H1 (cell line): ENCODE results near the gene NDUFA12.

Experiments used
- BCL11A ChIP-seq, 2 experiments: IDR thresholded peaks; one replicate each; pipeline ENCODE4 v1.6.1; 2011; ENCODE audit warnings: low read depth in 2 of 2, low read length in 2 of 2, mild to moderate bottlenecking in 2 of 2
- CHD1 ChIP-seq: IDR thresholded peaks from 2 replicates; pipeline ENCODE4 v1.6.1; 2012; ENCODE audit warnings: low read depth, low read length, improper control_type of control experiment
- CHD2 ChIP-seq: IDR thresholded peaks from 2 replicates; pipeline ENCODE4 v1.6.1; 2012; ENCODE audit warnings: low read length, improper control_type of control experiment
- CREB1 ChIP-seq: IDR thresholded peaks from 2 replicates; pipeline ENCODE4 v1.6.1; 2012; ENCODE audit warnings: inconsistent platforms
- EP300 ChIP-seq, 2 experiments: IDR thresholded peaks; 1 replicate in 1 of 2; 2 replicates in 1 of 2; pipeline ENCODE4 v1.6.1; 2011 to 2012; ENCODE audit warnings: low read depth in 2 of 2, low read length in 2 of 2, mild to moderate bottlenecking in 2 of 2, borderline replicate concordance in 1 of 2, inconsistent platforms in 1 of 2, moderate library complexity in 1 of 2
- EZH2 ChIP-seq: fragments of 200-600 bp; sonication (generic); IDR thresholded peaks from 2 replicates; pipeline ENCODE4 v1.7.1; 2012; ENCODE audit warnings: low read depth, mild to moderate bottlenecking, moderate library complexity, low read length, inconsistent platforms; ENCODE audit not compliant: severe bottlenecking
- FOSL1 ChIP-seq: IDR thresholded peaks from 2 replicates; pipeline ENCODE4 v1.6.1; 2011; ENCODE audit warnings: mild to moderate bottlenecking, low read depth, low read length, moderate library complexity; ENCODE audit not compliant: insufficient read depth
- HDAC2 ChIP-seq, 2 experiments: fragments of 300-600 bp in 1 of 2; sonication (generic) in 1 of 2; IDR thresholded peaks; 2 replicates each; pipeline ENCODE4 v1.6.1; 2011 to 2012; ENCODE audit warnings: low read depth in 2 of 2, low read length in 2 of 2, mild to moderate bottlenecking in 2 of 2, moderate library complexity in 2 of 2, borderline replicate concordance in 1 of 2, inconsistent platforms in 1 of 2
- NANOG ChIP-seq: IDR thresholded peaks from 2 replicates; pipeline ENCODE4 v1.6.1; 2011; ENCODE audit warnings: low read length, low read depth, mild to moderate bottlenecking, inconsistent platforms; ENCODE audit not compliant: insufficient read depth, poor library complexity, severe bottlenecking
- POLR2A ChIP-seq, 2 experiments: IDR thresholded peaks; 1 replicate in 1 of 2; 2 replicates in 1 of 2; pipeline ENCODE4 v1.6.1; 2011; ENCODE audit warnings: low read depth in 2 of 2, low read length in 2 of 2, mild to moderate bottlenecking in 2 of 2; ENCODE audit errors: control extremely low read depth in 1 of 2
- POLR2AphosphoS5 ChIP-seq: IDR thresholded peaks from 2 replicates; pipeline ENCODE4 v1.6.1; 2011; ENCODE audit warnings: low read depth, low read length
- RAD21 ChIP-seq, 2 experiments: IDR thresholded peaks in 1 of 2; conservative IDR thresholded peaks in 1 of 2; 2 replicates each; pipeline ENCODE4 v1.6.1; 2011; ENCODE audit warnings: low read depth in 2 of 2, low read length in 2 of 2, improper control_type of control experiment in 1 of 2, inconsistent platforms in 1 of 2, mild to moderate bottlenecking in 1 of 2, moderate library complexity in 1 of 2
- SIN3A ChIP-seq, 2 experiments: IDR thresholded peaks in 1 of 2; conservative IDR thresholded peaks in 1 of 2; 2 replicates each; pipeline ENCODE4 v1.6.1; 2011 to 2012; ENCODE audit warnings: low read length in 2 of 2, improper control_type of control experiment in 1 of 2, low read depth in 1 of 2, mild to moderate bottlenecking in 1 of 2
- TF ChIP-seq, protein P1 (sequence below), 3 experiments: IDR thresholded peaks; 1 replicate in 2 of 3; 2 replicates in 1 of 3; pipeline versions ENCODE4 v1.5.1 to v1.6.1; 2011; ENCODE audit warnings: low read length in 3 of 3, mild to moderate bottlenecking in 3 of 3, inconsistent platforms in 2 of 3, low read depth in 1 of 3, moderate library complexity in 1 of 3; ENCODE audit not compliant: insufficient read depth in 1 of 3; ENCODE audit errors: control extremely low read depth in 1 of 3

- TF ChIP-seq BCL11A (IDR thresholded peaks at IDR 0.05; ENCODE audit: low read depth in 2 of 2, low read length in 2 of 2) (no peak), CHD2 (no peak), POLR2AphosphoS5 (no peak), FOSL1 (no peak), POLR2A (IDR thresholded peaks at IDR 0.05; ENCODE audit: control extremely low read depth in 1 of 2, low read depth in 2 of 2, low read length in 2 of 2) (no peak), NANOG (no peak), SIN3A (conservative IDR thresholded peaks at IDR 0.05 in 1 of 2, IDR thresholded peaks at IDR 0.05 in 1 of 2; ENCODE audit: low read depth in 1 of 2, low read length in 2 of 2) (no peak), EZH2 (no peak), CREB1 (no peak), EP300 (IDR thresholded peaks at IDR 0.05; ENCODE audit: borderline replicate concordance in 1 of 2, low read depth in 2 of 2, low read length in 2 of 2) (no peak), HDAC2 (IDR thresholded peaks at IDR 0.05; ENCODE audit: borderline replicate concordance in 1 of 2, low read depth in 2 of 2, low read length in 2 of 2) (no peak), CHD1 (no peak), RAD21 (IDR thresholded peaks at IDR 0.05 in 1 of 2, conservative IDR thresholded peaks at IDR 0.05 in 1 of 2; ENCODE audit: low read depth in 2 of 2, low read length in 2 of 2) (no peak)
- TF ChIP-seq, protein P1, sequence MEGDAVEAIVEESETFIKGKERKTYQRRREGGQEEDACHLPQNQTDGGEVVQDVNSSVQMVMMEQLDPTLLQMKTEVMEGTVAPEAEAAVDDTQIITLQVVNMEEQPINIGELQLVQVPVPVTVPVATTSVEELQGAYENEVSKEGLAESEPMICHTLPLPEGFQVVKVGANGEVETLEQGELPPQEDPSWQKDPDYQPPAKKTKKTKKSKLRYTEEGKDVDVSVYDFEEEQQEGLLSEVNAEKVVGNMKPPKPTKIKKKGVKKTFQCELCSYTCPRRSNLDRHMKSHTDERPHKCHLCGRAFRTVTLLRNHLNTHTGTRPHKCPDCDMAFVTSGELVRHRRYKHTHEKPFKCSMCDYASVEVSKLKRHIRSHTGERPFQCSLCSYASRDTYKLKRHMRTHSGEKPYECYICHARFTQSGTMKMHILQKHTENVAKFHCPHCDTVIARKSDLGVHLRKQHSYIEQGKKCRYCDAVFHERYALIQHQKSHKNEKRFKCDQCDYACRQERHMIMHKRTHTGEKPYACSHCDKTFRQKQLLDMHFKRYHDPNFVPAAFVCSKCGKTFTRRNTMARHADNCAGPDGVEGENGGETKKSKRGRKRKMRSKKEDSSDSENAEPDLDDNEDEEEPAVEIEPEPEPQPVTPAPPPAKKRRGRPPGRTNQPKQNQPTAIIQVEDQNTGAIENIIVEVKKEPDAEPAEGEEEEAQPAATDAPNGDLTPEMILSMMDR (IDR thresholded peaks at IDR 0.05; ENCODE audit: control extremely low read depth in 1 of 3, insufficient read depth in 1 of 3, low read depth in 1 of 3, low read length in 3 of 3) = no peak
These were observed 5.2 kb downstream of the NDUFA12 start for GRCh38 chr12:94998326-94998725.
